ENCODE results near the gene GPC6.
"Not testable (repeated sequence)": the region's sequence is repeated elsewhere in the genome, so short reads cannot be mapped to it uniquely, and the experiment has no call there.

Gene GPC6

DNA sequence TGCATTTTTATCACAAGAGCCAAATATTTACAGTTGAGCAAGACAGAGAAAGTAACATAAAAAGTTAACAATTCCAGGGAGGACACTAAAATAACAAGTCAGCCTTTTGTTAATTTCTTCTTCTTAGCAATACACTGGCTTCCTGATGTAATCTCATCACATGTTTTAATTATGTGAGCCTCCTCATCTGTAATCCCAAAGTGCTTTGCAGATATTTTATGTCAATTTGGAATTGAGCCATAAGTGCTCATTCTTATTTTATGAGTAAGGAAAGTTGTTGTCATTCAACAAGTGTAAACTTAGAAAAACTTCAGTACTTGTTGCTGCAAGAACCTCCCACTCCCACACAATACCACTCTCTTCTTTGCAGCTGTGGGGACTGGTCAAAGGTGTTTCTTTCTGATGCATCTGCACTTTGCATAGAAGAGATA, 223.6 kb downstream of the GPC6 start:
- Histone ChIP-seq H3K36me3 (ENCODE audit: control insufficient read depth in 1 of 2, insufficient read depth in 2 of 2, low read length in 2 of 2) (no peaks in the 10 kb centered on the region), H3K27ac (ENCODE audit: low read length) (no peak overlapping the region), H3K27me3 (ENCODE audit: low read depth, low read length) (no peaks in the 10 kb centered on the region), H3K4me1 (ENCODE audit: control insufficient read depth in 1 of 2, insufficient read depth in 2 of 2, low read length in 2 of 2) (no peaks in the 10 kb centered on the region), H3K4me3 (ENCODE audit: low read depth in 1 of 2, low read length in 2 of 2) (no peak overlapping the region), H3K9me3 (ENCODE audit: control insufficient read depth in 1 of 2, low read length in 2 of 2) (no peaks in the 10 kb centered on the region)

DNA sequence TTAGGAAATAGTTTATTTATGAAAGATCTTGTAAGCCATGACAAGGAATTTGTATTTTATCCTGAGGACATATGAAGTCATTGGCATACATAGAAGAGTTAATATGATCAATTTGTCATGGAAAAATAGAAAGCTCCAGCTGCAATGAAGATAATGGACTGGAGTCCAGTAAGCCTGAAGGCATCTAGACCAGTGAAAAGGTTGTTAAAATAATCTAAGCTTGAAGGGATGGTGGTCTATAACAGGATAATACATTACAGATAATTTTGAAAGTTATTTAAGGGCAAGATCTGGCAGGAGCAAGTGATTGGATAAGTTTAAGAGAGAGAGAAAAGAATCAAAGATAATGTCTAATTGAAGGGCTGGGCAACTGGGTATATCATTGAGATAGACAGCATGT, 224.2 kb downstream of the GPC6 start:
- Histone ChIP-seq H3K36me3 (ENCODE audit: control insufficient read depth in 1 of 2, insufficient read depth in 2 of 2, low read length in 2 of 2) (no peaks in the 10 kb centered on the region), H3K27ac (ENCODE audit: low read length) (no peak overlapping the region), H3K4me1 (ENCODE audit: control insufficient read depth in 1 of 2, insufficient read depth in 2 of 2, low read length in 2 of 2) (no peaks in the 10 kb centered on the region), H3K4me3 (ENCODE audit: low read depth in 1 of 2, low read length in 2 of 2) (no peak overlapping the region), H3K27me3 (ENCODE audit: low read depth, low read length) (no peaks in the 10 kb centered on the region), H3K9me3 (ENCODE audit: control insufficient read depth in 1 of 2, low read length in 2 of 2) (no peaks in the 10 kb centered on the region)

GRCh38 chr13:93454676-93455235, 228.1 kb downstream of the GPC6 start:
- not testable (repeated sequence) for H3K27me3 ChIP-seq (ENCODE audit: low read depth, low read length); H3K4me3 ChIP-seq (ENCODE audit: low read depth in 1 of 2, low read length in 2 of 2)

GRCh38 chr13:93455861-93456260, 229.3 kb downstream of the GPC6 start:
- Histone ChIP-seq H3K36me3 (ENCODE audit: control insufficient read depth in 1 of 2, insufficient read depth in 2 of 2, low read length in 2 of 2) (no peaks in the 10 kb centered on the region), H3K27ac (ENCODE audit: low read length) (no peak overlapping the region), H3K4me1 (ENCODE audit: control insufficient read depth in 1 of 2, insufficient read depth in 2 of 2, low read length in 2 of 2) (no peaks in the 10 kb centered on the region), H3K27me3 (ENCODE audit: low read depth, low read length) (no peaks in the 10 kb centered on the region), H3K4me3 (ENCODE audit: low read depth in 1 of 2, low read length in 2 of 2) (no peak overlapping the region), H3K9me3 (ENCODE audit: control insufficient read depth in 1 of 2, low read length in 2 of 2) (no peaks in the 10 kb centered on the region)

More at GRCh38 chr13:93454676-93455235, 228.1 kb downstream of the GPC6 start:
- H3K4me1 ChIP-seq (ENCODE audit: control insufficient read depth in 1 of 2, insufficient read depth in 2 of 2, low read length in 2 of 2); H3K9me3 ChIP-seq (ENCODE audit: control insufficient read depth in 1 of 2, low read length in 2 of 2); H3K27ac ChIP-seq (ENCODE audit: low read length); H3K36me3 ChIP-seq (ENCODE audit: control insufficient read depth in 1 of 2, insufficient read depth in 2 of 2, low read length in 2 of 2): not testable (repeated sequence)

- no peaks in the 10 kb centered on the region for H3K4me1 ChIP-seq (ENCODE audit: control insufficient read depth in 1 of 2, insufficient read depth in 2 of 2, low read length in 2 of 2)
- H3K27me3 ChIP-seq (ENCODE audit: low read depth, low read length): no peaks in the 10 kb centered on the region
- no peaks in the 10 kb centered on the region for H3K36me3 ChIP-seq (ENCODE audit: control insufficient read depth in 1 of 2, insufficient read depth in 2 of 2, low read length in 2 of 2)
- no peak overlapping the region for H3K27ac ChIP-seq (ENCODE audit: low read length)
- no peak overlapping the region for H3K4me3 ChIP-seq (ENCODE audit: low read depth in 1 of 2, low read length in 2 of 2)
- no peaks in the 10 kb centered on the region for H3K9me3 ChIP-seq (ENCODE audit: control insufficient read depth in 1 of 2, low read length in 2 of 2)
These were observed 233.4 kb downstream of the GPC6 start for GRCh38 chr13:93460005-93460404.

- no peaks in the 10 kb centered on the region for H3K4me1 ChIP-seq (ENCODE audit: control insufficient read depth in 1 of 2, insufficient read depth in 2 of 2, low read length in 2 of 2)
- H3K36me3 ChIP-seq (ENCODE audit: control insufficient read depth in 1 of 2, insufficient read depth in 2 of 2, low read length in 2 of 2): no peaks in the 10 kb centered on the region
- no peak overlapping the region for H3K4me3 ChIP-seq (ENCODE audit: low read depth in 1 of 2, low read length in 2 of 2)
- H3K9me3 ChIP-seq (ENCODE audit: control insufficient read depth in 1 of 2, low read length in 2 of 2): no peaks in the 10 kb centered on the region
- no peak overlapping the region for H3K27ac ChIP-seq (ENCODE audit: low read length)
- no peaks in the 10 kb centered on the region for H3K27me3 ChIP-seq (ENCODE audit: low read depth, low read length)
These were observed 235.5 kb downstream of the GPC6 start for GRCh38 chr13:93462151-93462550.

- Histone ChIP-seq H3K4me3 (ENCODE audit: low read depth in 1 of 2, low read length in 2 of 2) (no peak overlapping the region), H3K9me3 (ENCODE audit: control insufficient read depth in 1 of 2, low read length in 2 of 2) (peaks cover 0 to 6% of the 10 kb centered on the region in 2 donors), H3K27ac (ENCODE audit: low read length) (no peak overlapping the region), H3K27me3 (ENCODE audit: low read depth, low read length) (no peaks in the 10 kb centered on the region), H3K4me1 (ENCODE audit: control insufficient read depth in 1 of 2, insufficient read depth in 2 of 2, low read length in 2 of 2) (no peaks in the 10 kb centered on the region), H3K36me3 (ENCODE audit: control insufficient read depth in 1 of 2, insufficient read depth in 2 of 2, low read length in 2 of 2) (no peaks in the 10 kb centered on the region)
These were observed 240.0 kb downstream of the GPC6 start for GRCh38 chr13:93466502-93467036.

GRCh38 chr13:93467175-93467574, 240.6 kb downstream of the GPC6 start:
- Histone ChIP-seq H3K36me3 (ENCODE audit: control insufficient read depth in 1 of 2, insufficient read depth in 2 of 2, low read length in 2 of 2) (no peaks in the 10 kb centered on the region), H3K27ac (ENCODE audit: low read length) (no peak overlapping the region), H3K4me1 (ENCODE audit: control insufficient read depth in 1 of 2, insufficient read depth in 2 of 2, low read length in 2 of 2) (no peaks in the 10 kb centered on the region), H3K4me3 (ENCODE audit: low read depth in 1 of 2, low read length in 2 of 2) (no peak overlapping the region), H3K27me3 (ENCODE audit: low read depth, low read length) (no peaks in the 10 kb centered on the region), H3K9me3 (ENCODE audit: control insufficient read depth in 1 of 2, low read length in 2 of 2) (peaks cover 0 to 6% of the 10 kb centered on the region in 2 donors)

DNA sequence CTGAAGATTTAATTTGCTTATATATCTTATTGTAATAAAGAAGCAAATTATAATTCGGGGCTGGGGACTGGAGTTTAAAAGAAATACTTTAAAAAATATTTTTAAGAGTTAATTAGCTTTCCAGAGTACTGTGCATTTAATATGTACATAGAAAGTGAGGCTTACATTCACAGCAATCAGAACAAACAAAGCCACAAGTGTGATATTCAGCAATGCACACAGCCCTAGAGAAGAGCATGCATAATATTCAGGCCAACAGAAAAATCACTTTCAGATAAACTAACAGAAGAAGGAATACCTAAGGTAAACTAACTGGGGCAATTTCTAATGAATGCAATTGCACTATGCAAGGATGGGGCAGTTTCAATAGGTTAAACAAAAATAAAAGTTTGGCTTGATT, 241.8 kb downstream of the GPC6 start:
- H3K4me3 ChIP-seq (ENCODE audit: low read depth in 1 of 2, low read length in 2 of 2): no peak overlapping the region
- peaks cover 0 to 6% of the 10 kb centered on the region in 2 donors for H3K9me3 ChIP-seq (ENCODE audit: control insufficient read depth in 1 of 2, low read length in 2 of 2)
- no peaks in the 10 kb centered on the region for H3K27me3 ChIP-seq (ENCODE audit: low read depth, low read length)
- no peak overlapping the region for H3K27ac ChIP-seq (ENCODE audit: low read length)
- no peaks in the 10 kb centered on the region for H3K36me3 ChIP-seq (ENCODE audit: control insufficient read depth in 1 of 2, insufficient read depth in 2 of 2, low read length in 2 of 2)
- H3K4me1 ChIP-seq (ENCODE audit: control insufficient read depth in 1 of 2, insufficient read depth in 2 of 2, low read length in 2 of 2): no peaks in the 10 kb centered on the region

DNA sequence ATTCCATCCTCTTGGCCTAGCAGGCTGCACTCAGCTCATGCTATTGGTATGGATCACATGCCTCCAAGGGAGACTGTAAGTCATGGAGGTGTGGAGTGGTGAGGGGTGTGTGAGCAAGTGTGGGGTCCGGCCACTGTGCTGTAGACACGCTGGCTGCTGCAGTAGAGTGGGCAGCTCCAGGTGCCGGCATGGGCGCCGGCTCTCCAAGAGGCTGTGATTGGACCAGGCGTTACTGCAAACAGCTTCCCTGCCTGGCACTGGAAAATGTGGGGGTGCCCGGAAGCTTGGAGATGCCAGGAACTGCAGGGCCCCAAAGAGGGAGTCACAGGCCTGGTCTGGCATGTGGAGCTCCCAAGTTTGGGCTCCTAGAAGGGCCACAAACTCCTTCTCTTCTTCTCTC, 245.7 kb downstream of the GPC6 start:
- Histone ChIP-seq H3K9me3 (ENCODE audit: control insufficient read depth in 1 of 2, low read length in 2 of 2) (peaks cover 0 to 6% of the 10 kb centered on the region in 2 donors), H3K4me1 (ENCODE audit: control insufficient read depth in 1 of 2, insufficient read depth in 2 of 2, low read length in 2 of 2) (no peaks in the 10 kb centered on the region), H3K27me3 (ENCODE audit: low read depth, low read length) (no peaks in the 10 kb centered on the region), H3K36me3 (ENCODE audit: control insufficient read depth in 1 of 2, insufficient read depth in 2 of 2, low read length in 2 of 2) (no peaks in the 10 kb centered on the region), H3K4me3 (ENCODE audit: low read depth in 1 of 2, low read length in 2 of 2) (no peak overlapping the region), H3K27ac (ENCODE audit: low read length) (no peak overlapping the region)

DNA sequence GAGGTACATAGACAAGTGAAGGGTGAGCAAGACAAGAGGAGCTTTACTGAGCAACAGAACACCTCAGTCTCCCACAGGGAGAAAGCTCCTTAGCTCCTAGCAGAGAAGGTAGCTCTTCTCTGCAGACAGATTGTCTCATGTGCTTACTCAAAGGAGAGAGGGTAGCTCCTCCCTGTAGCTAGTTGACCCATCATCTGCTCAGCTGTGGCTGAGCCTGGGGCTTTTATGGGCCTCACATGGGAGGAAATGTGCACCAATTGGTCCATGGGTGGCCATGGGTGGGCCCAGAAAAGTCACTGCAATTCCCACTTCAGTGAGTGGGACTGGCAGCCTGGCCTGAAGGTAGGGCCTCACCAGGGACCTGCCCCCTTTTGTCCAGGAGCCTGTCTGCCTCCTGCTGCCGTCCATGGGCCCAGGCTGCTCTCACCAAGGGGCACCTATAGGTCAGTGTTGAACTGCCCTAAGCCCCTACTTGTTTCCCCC, 246.2 kb downstream of the GPC6 start:
- H3K9me3 ChIP-seq (ENCODE audit: control insufficient read depth in 1 of 2, low read length in 2 of 2): peaks cover 0 to 6% of the 10 kb centered on the region in 2 donors
- no peak overlapping the region for H3K27ac ChIP-seq (ENCODE audit: low read length)
- no peaks in the 10 kb centered on the region for H3K4me1 ChIP-seq (ENCODE audit: control insufficient read depth in 1 of 2, insufficient read depth in 2 of 2, low read length in 2 of 2)
- no peak overlapping the region for H3K4me3 ChIP-seq (ENCODE audit: low read depth in 1 of 2, low read length in 2 of 2)
- H3K27me3 ChIP-seq (ENCODE audit: low read depth, low read length): no peaks in the 10 kb centered on the region
- H3K36me3 ChIP-seq (ENCODE audit: control insufficient read depth in 1 of 2, insufficient read depth in 2 of 2, low read length in 2 of 2): no peaks in the 10 kb centered on the region

Data from muscle layer of duodenum (tissue), 2 donors.